ENCODE data around the gene NFE2L2.

- TF ChIP-seq CTCF (IDR thresholded peaks at IDR 0.05) (no peak), REST (IDR thresholded peaks at IDR 0.05; ENCODE audit: insufficient read depth in 1 of 2, low read depth in 2 of 2, low read length in 1 of 2) (no peak), POLR2AphosphoS5 (IDR thresholded peaks at IDR 0.05; ENCODE audit: low read depth, low read length) (no peak), SIN3A (IDR thresholded peaks at IDR 0.05; ENCODE audit: borderline replicate concordance, insufficient read depth, low read depth, low read length) (no peak), TCF7L2 (IDR thresholded peaks at IDR 0.05; ENCODE audit: low read depth, low read length) (no peak)
These were observed 6.5 kb downstream of the NFE2L2 start for GRCh38 chr2:177258059-177258458.

All from Panc1 (cell line).